Stimulated activated CD4-positive, alpha-beta T cell treated with anti-CD3 and anti-CD28 coated beads, Interleukin-2, amount 100 ng/mL, for 24 hours (primary cell): ENCODE data around the gene AKT1S1.
A peak's percentile ranks its signal among the peaks of the same experiment; 100 is the strongest.

Source experiments
- DNase-seq, 2 donors: peaks; one replicate each; pipeline ENCODE4 v3.0.0-alpha.2; 2020

The AKT1S1 gene

GRCh38 chr19:49882643-49883042 lies 5.5 kb upstream of the AKT1S1 start:
- no peak for DNase-seq

- DNase-seq: no peak
These were observed 4.7 kb upstream of the AKT1S1 start for GRCh38 chr19:49881672-49882394.

GRCh38 chr19:49881186-49881585 lies 4.0 kb upstream of the AKT1S1 start:
- no peak for DNase-seq

- DNase-seq: no peak
These were observed 3.2 kb upstream of the AKT1S1 start for GRCh38 chr19:49880162-49880869.

GRCh38 chr19:49879243-49879963 lies 2.2 kb upstream of the AKT1S1 start:
- no peak for DNase-seq

GRCh38 chr19:49878744-49879070 lies 1.6 kb upstream of the AKT1S1 start:
- no peak for DNase-seq

GRCh38 chr19:49877879-49878743 lies 956 bp upstream of the AKT1S1 start:
- peak; percentile 99 for DNase-seq

GRCh38 chr19:49876422-49877019 lies 634 bp downstream of the AKT1S1 start:
- DNase-seq: peak; percentile 95 to 97

- peak; percentile 68 to 70 for DNase-seq
These were observed 1.2 kb downstream of the AKT1S1 start for GRCh38 chr19:49875857-49876421.

GRCh38 chr19:49875177-49875576 lies 2.0 kb downstream of the AKT1S1 start:
- no peak for DNase-seq

GRCh38 chr19:49874503-49875157 lies 2.5 kb downstream of the AKT1S1 start:
- DNase-seq: no peak

GRCh38 chr19:49873834-49874233 lies 3.3 kb downstream of the AKT1S1 start:
- DNase-seq: no peak

- DNase-seq: no peak
These were observed 4.0 kb downstream of the AKT1S1 start for GRCh38 chr19:49873129-49873521.

GRCh38 chr19:49872245-49873128 lies 4.7 kb downstream of the AKT1S1 start:
- no peak for DNase-seq

GRCh38 chr19:49871349-49871985 lies 5.7 kb downstream of the AKT1S1 start:
- DNase-seq: no peak

GRCh38 chr19:49870309-49870901 lies 6.8 kb downstream of the AKT1S1 start:
- DNase-seq: no peak

GRCh38 chr19:49869484-49870308 lies 7.5 kb downstream of the AKT1S1 start:
- peak; percentile 89 for DNase-seq

GRCh38 chr19:49869009-49869483 lies 8.1 kb downstream of the AKT1S1 start:
- no peak for DNase-seq
